Activated T-helper 2 cell treated with anti-CD3 and anti-CD28 coated beads, Interferon-gamma antibody, Interleukin-2, Interleukin-4, amounts not matched to agents 10 μg/mL and 5 μg/mL and 100 μg/mL, durations not matched to agents 14 hours and 24 hours and 36 hours (primary cell): ENCODE data around the gene GPSM1. TPM values are rescaled to one million over a fixed set of nuclear protein-coding genes. Genes with fewer than 3 reads are reported as not detected.

Experiments
- DNase-seq: peaks from one replicate; pipeline ENCODE4 v3.0.0; 2021; ENCODE audit warnings: low spot score
- H3K27ac Mint-ChIP-seq: one replicate; pipeline ENCODE4 v1.8.0; 2021; ENCODE audit warnings: mixed read lengths
- H3K27me3 Mint-ChIP-seq: one replicate; pipeline ENCODE4 v1.8.0; 2021; ENCODE audit warnings: low read depth, mixed read lengths
- H3K36me3 Mint-ChIP-seq: one replicate; pipeline ENCODE4 v1.8.0; 2021; ENCODE audit warnings: low read depth, mixed read lengths
- H3K4me1 Mint-ChIP-seq: one replicate; pipeline ENCODE4 v1.8.0; 2021; ENCODE audit warnings: low read depth, mixed read lengths
- H3K4me3 Mint-ChIP-seq: one replicate; pipeline ENCODE4 v1.8.0; 2021; ENCODE audit warnings: low read depth, mild to moderate bottlenecking, moderate library complexity, mixed read lengths
- H3K9me3 Mint-ChIP-seq: one replicate; pipeline ENCODE4 v1.8.0; 2021; ENCODE audit warnings: mixed read lengths
- intact Hi-C: fragments of 100-400 bp; cut with micrococcal nuclease; formaldehyde crosslinking; loops from one replicate; pipeline ENCODE4 v1.15.1; 2023
- total RNA-seq: library from RNA; stranded (reverse); gene quantifications from 2 replicates; pipeline ENCODE4 v1.2.3, GENCODE V29; 2022

The GPSM1 gene
- total RNA-seq, 1 donor from 2014 or later, result 25.8 TPM

DNA sequence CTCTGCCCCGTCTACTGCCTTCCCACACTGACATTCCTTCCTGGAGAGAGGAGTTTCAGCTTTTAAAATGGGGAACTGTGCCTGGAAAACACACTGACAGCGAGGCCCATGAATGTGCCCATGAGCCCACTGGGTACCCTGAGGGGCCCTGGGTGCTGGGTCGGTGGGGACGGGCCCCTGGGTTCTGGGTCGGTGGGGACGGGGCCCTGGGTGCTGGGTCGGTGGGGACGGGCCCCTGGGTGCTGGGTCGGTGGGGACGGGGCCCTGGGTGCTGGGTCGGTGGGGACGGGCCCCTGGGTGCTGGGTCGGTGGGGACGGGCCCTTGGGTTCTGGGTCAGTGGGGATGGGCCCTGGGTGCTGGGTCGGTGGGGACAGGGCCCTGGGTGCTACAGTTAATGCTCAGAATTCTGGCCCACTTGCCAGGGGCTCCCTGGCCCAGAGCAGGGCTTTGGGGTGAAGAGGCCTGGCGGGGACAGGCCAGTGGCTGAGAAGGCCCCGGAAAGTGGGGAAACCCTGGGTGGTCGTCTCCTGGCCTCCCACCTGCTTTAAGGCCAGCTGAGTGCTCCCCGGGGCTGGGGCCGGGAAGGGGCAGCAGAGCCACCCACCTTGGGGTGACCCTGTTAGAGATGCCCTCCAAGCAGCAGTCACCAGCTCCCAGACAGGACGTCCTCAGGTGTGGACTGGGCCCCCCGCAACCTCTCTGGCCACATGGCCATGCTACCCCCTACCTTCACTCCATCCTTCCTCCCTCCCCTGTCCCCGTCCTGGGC lies 2.5 kb downstream of the GPSM1 start:
- DNase-seq, result no peak
- intact Hi-C loops, result loop anchor here (10.0 kb wide), 1 partner anchor 75 kb away; the partner anchor contains the start of gene SNAPC4
- H3K4me3 Mint-ChIP-seq, result no peak overlapping the region
- no peaks in the 10 kb centered on the region for H3K36me3 Mint-ChIP-seq
- H3K4me1 Mint-ChIP-seq, result peaks cover 5% of the 10 kb centered on the region
- no peaks in the 10 kb centered on the region for H3K27me3 Mint-ChIP-seq
- no peaks in the 10 kb centered on the region for H3K9me3 Mint-ChIP-seq
- no peak overlapping the region for H3K27ac Mint-ChIP-seq

DNA sequence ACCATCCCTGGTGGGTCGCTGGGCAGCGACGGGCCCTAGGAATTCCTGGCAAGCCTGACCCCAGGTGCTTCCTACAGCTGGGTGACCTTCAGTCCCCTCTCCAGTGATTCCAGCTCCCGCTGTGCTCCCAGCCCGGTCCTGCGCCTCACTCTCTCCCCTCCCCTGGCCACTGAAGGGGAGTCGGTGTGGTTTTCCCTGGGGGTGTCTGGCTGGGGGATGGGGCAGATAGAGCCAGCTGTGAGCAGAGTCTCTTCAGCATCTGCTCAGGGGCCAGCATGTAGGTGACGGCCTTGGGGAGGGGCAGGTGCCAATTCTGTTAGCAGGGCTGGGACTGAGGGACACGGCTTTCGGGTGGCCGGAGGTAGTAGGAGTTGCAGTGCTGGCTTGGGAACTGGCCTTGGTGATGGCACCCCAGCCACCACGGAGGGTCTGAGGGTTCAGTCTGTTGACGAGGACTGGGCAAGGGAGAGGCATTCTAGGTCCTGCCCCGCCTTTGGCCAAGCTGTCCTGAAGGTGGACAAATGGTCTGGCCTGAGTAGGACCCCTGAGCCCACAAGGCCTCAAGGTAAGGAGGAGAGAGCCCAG lies 3.2 kb downstream of the GPSM1 start:
- Mint-ChIP-seq H3K36me3 (no peaks in the 10 kb centered on the region), H3K27ac (no peak overlapping the region), H3K9me3 (no peaks in the 10 kb centered on the region), H3K4me1 (peaks cover 5% of the 10 kb centered on the region), H3K4me3 (no peak overlapping the region), H3K27me3 (no peaks in the 10 kb centered on the region)
- intact Hi-C loops, result no loop called here
- no peak for DNase-seq

DNA sequence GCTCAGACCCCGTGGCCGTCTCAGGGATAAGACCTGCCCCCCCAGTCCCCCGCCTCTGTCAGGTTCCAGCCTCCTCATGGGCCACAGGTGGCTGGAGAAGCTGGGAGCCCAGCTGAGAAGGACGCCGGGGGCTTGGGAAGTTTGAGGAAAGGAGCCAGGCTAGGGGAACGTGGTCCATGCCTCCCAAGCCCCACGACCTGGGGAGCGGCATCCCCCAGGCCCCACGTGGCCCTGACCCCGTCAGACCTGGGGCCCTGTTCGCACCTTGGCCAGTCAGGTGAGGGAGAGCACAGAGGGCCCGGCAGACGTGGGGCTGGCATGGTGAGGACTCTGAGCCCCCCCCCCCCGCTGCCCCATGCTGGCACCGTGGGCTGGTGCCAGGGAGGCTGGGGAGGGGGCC lies 3.7 kb downstream of the GPSM1 start:
- no peaks in the 10 kb centered on the region for H3K9me3 Mint-ChIP-seq
- no peaks in the 10 kb centered on the region for H3K27me3 Mint-ChIP-seq
- no peak for DNase-seq
- intact Hi-C loops, result no loop called here
- H3K4me1 Mint-ChIP-seq, result peaks cover 5% of the 10 kb centered on the region
- H3K36me3 Mint-ChIP-seq, result no peaks in the 10 kb centered on the region
- no peak overlapping the region for H3K4me3 Mint-ChIP-seq
- H3K27ac Mint-ChIP-seq, result no peak overlapping the region

DNA sequence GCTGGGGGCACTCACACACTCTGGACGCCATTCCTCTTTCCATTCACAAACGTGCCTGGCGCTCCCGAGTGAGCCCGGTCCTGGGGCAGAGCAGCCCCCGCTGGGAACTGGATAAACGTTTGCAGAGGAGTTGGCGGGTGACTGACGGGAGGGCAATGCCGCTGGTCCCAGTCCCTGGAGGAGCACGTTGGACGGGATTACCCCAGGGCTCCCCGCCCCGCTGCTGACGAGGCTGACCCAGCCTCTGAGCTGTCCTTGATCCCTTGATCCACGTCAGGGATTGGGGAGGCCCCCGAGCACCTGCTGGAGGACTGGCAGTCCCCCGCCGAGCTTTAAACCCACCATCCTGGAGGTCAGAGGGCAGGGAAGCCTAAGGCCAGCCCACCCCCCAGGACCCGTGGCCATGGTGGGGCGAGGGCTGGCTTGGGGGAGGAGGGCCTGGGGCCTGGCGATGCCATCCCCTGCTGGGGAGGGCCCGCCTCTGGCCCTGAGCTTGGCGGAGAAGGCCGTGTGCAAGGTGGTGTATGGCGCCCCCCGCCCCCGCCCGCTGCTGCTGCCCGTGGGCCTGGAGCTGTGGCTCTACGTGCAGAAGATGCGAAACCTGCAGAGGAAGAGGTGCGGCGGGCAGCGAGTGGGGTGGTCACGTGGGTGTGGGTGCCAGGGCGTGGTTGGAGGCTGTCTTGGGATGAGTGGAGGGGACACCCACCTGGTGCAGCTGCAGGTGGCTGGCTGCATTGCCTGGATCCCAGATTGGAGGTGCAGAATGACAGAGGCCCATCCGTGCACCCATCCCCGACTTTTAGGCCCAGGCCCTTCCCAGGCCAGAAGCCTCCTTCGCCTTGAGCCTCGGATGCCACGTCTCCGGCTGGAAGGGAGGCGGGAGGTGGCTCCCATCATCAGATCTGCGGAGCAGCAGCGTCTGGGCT lies 4.5 kb downstream of the GPSM1 start:
- intact Hi-C loops, result no loop called here
- no peak for DNase-seq
- Mint-ChIP-seq H3K27ac (no peak overlapping the region), H3K4me3 (no peak overlapping the region), H3K36me3 (no peaks in the 10 kb centered on the region), H3K27me3 (no peaks in the 10 kb centered on the region), H3K4me1 (peaks cover 5% of the 10 kb centered on the region), H3K9me3 (no peaks in the 10 kb centered on the region)

DNA sequence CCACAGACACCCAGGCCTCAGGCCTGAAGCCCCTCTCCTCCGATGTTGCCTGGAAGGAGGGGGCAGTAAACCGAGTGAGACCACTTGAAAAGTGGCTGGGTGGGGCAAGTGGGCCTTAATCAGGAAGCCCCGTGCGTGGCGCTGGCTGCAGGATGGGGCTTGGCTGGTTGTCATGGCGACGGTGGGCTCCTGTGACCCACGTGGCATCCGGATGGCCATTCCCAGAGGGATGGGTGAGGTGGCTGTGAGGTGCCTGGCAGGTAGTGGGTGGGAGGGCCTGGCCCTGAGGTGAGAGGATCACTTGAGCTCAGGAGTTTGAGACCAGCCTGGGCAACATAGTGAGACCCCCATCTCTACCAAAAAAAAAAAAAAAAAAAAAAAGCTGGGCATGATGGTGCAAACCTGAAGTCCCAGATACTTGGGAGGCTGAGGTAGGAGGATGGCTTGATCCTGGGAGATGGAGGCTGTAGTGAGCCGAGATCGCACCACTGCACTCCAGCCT lies 5.2 kb downstream of the GPSM1 start:
- Mint-ChIP-seq H3K27ac (no peak overlapping the region), H3K4me3 (no peak overlapping the region), H3K36me3 (no peaks in the 10 kb centered on the region), H3K4me1 (peaks cover 5% of the 10 kb centered on the region), H3K9me3 (no peaks in the 10 kb centered on the region), H3K27me3 (no peaks in the 10 kb centered on the region)
- no peak for DNase-seq
- intact Hi-C loops, result no loop called here

DNA sequence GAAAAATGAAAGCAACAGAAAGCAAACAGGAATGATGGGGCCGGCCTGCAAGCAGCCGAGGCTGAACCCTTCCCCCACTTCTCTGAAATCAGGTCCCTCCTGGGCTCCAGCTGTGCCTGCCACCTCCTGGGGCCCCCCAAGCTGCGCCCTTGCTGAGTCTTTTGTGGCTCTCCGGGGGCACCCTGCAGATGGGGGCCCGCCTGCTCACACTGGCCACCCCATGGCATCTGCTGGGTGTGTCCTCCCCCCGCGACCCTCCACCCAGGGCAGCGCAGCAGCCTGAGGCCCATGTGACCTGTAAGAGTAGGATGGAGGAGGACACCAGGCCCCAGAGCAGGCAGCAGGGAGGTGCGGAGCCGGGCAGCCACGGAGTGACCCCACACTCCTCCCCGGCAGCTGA lies 5.7 kb downstream of the GPSM1 start:
- no peak for DNase-seq
- intact Hi-C loops, result no loop called here
- peaks cover 5% of the 10 kb centered on the region for H3K4me1 Mint-ChIP-seq

DNA sequence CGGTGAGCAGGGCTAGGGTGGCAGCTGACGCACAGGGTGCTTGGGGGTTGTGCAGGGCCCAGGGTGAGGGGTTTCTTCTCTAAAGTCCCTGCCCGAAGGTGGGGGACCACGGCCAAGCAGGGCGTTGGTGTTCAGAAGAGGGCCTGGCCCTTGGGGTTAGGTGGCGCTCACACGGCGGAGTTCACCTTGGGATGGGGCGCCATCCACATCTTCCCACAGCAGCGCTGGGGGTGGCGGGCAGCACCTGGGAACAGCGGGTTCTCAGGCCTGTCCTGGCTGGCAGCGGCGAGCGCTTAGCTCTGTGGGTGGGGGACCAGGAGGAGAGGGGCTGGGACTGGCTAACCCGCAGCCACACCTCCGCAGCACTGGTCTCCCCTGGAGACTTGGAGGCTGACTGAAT lies 6.1 kb downstream of the GPSM1 start:
- Mint-ChIP-seq H3K4me3 (no peak overlapping the region), H3K9me3 (no peaks in the 10 kb centered on the region), H3K4me1 (peaks cover 4% of the 10 kb centered on the region), H3K36me3 (no peaks in the 10 kb centered on the region), H3K27ac (no peak overlapping the region), H3K27me3 (no peaks in the 10 kb centered on the region)
- intact Hi-C loops, result no loop called here
- no peak for DNase-seq

More for the DNA sequence above, 5.7 kb downstream of the GPSM1 start:
- no peaks in the 10 kb centered on the region for H3K27me3 Mint-ChIP-seq
- H3K9me3 Mint-ChIP-seq, result no peaks in the 10 kb centered on the region
- no peak overlapping the region for H3K4me3 Mint-ChIP-seq
- H3K27ac Mint-ChIP-seq, result no peak overlapping the region
- no peaks in the 10 kb centered on the region for H3K36me3 Mint-ChIP-seq

DNA sequence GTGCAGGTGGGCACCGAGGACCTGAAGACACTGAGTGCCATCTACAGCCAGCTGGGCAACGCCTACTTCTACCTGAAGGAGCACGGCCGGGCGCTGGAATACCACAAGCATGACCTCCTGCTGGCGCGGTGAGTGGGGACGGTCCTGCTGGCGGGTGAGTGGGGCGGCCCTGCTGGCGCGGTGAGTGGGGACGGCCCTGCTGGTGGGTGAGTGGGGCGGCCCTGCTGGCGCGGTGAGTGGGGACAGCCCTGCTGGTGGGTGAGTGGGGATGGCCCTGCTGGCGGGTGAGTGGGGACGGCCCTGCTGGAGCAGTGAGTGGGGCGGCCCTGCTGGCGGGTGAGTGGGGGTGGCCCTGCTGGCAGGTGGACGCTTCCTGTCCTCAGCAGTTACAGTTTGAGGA lies 7.2 kb downstream of the GPSM1 start:
- Mint-ChIP-seq H3K27me3 (no peaks in the 10 kb centered on the region), H3K4me3 (no peak overlapping the region), H3K27ac (no peak overlapping the region), H3K36me3 (no peaks in the 10 kb centered on the region), H3K9me3 (no peaks in the 10 kb centered on the region), H3K4me1 (no peaks in the 10 kb centered on the region)
- no peak for DNase-seq
- intact Hi-C loops, result no loop called here

DNA sequence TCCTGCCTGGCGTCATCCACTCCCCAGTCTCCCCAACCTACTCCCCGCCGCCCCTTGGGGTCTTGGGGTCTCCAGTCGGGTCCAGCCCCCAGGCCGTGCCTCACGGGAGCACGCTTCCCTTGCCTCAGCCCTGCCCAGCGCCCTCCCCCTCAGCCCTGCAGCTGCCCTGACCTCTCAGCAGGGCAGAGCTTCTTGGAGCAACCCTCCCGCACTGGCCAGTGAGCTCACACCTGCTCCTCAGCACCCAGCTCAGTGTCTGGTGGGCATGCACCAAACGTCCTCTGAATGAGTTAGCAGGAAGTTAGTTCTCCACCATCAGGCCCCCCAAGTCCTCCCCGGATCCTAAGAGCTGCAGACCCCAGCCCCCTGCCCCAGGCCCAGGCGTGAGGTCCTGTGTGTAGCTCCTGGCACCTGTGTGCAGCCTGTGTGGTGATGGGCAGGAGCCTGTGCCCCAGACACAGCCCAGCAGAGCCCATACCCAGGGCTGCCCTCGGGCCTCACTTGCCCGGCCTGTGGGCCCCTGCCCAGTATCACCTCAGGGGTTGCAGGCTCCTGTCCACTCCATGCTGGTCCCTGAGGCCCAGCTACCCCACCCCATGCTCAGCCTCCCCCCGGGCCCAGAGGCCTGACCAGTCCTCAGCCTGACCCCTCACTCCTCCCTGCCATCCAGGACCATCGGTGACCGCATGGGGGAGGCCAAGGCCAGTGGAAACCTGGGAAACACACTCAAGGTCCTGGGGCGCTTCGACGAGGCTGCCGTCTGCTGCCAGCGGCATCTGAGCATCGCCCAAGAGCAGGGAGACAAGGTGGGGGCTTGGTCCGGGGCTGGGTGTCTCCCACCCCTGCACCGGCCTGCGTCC lies 8.2 kb downstream of the GPSM1 start:
- no peaks in the 10 kb centered on the region for H3K27me3 Mint-ChIP-seq
- H3K9me3 Mint-ChIP-seq, result no peaks in the 10 kb centered on the region
- no peak for DNase-seq
- no peaks in the 10 kb centered on the region for H3K4me1 Mint-ChIP-seq
- intact Hi-C loops, result no loop called here
- H3K36me3 Mint-ChIP-seq, result no peaks in the 10 kb centered on the region
- H3K27ac Mint-ChIP-seq, result no peak overlapping the region
- H3K4me3 Mint-ChIP-seq, result no peak overlapping the region

DNA sequence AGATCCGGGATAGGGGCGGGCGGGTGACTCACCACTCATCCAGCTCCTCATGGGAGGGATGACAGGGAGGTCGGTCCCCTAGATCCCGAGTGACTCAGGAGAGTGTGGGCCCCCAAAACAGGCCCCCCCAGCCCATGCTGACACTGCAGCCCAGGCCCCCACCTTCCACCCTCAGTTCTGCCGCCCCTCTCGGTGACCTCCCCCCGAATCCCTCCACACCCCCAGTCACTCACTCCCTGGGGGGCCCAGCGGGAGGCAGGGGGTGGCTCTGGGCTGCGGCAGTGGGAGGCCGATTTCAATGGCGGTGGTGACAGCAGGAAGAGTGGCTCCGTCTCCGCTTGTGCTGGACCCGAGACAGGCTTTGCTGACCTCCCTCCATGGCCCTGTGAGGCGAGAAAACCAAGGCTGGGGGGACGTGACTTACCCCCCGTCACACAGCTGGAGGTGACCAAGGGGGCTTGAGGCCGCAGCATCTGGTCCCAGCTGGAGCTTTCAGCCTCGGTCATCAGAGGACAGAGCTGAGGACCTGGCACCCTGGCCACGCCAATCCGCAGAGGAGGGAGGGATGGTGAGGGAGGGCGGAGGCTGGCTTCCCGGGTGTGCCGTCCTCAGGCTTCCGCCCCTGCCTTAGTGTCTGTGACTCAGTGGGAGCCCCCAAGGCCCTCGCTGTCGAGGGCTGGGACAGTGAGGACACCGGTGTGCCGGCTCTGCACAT lies 9.0 kb downstream of the GPSM1 start:
- intact Hi-C loops, result no loop called here
- no peak for DNase-seq
- Mint-ChIP-seq H3K4me1 (no peaks in the 10 kb centered on the region), H3K36me3 (no peaks in the 10 kb centered on the region), H3K9me3 (no peaks in the 10 kb centered on the region), H3K4me3 (no peak overlapping the region), H3K27ac (no peak overlapping the region), H3K27me3 (no peaks in the 10 kb centered on the region)

DNA sequence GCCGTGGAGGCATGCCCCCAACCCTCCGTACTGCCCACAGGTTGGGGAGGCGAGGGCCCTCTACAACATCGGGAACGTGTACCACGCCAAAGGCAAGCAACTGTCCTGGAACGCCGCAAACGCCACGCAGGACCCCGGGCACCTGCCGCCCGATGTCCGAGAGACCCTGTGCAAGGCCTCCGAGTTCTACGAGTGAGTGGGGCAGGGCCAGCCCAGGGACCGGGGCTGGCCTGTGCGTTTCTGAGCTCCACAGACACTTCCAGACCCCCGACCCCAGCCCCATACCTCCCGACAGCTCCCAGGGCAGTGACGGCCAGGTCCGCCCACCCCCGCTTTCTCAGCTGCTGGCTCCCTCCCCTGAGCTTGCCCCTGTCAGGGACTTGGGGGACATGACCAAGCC lies 9.5 kb downstream of the GPSM1 start:
- Mint-ChIP-seq H3K27me3 (no peaks in the 10 kb centered on the region), H3K4me3 (no peak overlapping the region), H3K4me1 (no peaks in the 10 kb centered on the region), H3K36me3 (no peaks in the 10 kb centered on the region), H3K27ac (no peak overlapping the region), H3K9me3 (no peaks in the 10 kb centered on the region)
- no peak for DNase-seq
- intact Hi-C loops, result no loop called here
